Astrocyte of the cerebellum (primary cell): ENCODE measurements around the gene ASIC2.

Experiments used
- DNase-seq: peaks from one replicate; pipeline ENCODE4 v3.0.0-alpha.2; 2011; ENCODE audit warnings: low read depth
- H3K4me3 ChIP-seq: 2 replicates; pipeline ENCODE4 v1.5.1; 2011; ENCODE audit warnings: mild to moderate bottlenecking, low read depth, low read length, moderate library complexity
- in situ Hi-C: cut with HindIII; loops from 2 replicates; pipeline ENCODE4 v1.10.0; 2017; ENCODE audit warnings: low sequenced_read_pairs
- TF ChIP-seq, protein P1 (sequence below): IDR thresholded peaks from 2 replicates; pipeline ENCODE4 v1.5.1; 2012; ENCODE audit warnings: low read length, low read depth, moderate library complexity, mild to moderate bottlenecking; ENCODE audit errors: missing control alignments

The ASIC2 gene

DNA sequence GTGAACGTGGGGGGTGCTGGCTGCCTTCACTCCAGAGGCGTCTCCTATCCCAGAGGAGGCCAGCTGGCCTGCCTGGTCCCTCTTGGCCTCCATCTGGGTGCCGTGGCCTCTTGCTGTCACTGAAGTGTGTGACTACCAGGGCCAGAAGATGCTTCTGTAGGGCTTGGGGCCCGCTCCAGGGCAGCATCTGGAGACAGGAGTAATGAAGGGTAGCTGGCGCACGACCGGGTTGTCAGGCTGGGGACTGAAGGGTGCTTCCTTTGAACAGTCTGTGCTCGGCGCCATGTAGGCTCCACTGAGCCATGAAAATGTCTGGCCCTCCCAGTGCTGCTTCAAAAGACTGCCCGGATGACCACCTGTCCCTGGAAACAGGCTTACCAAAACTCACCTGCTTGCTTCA, 31.3 kb downstream of the ASIC2 start:
- in situ Hi-C loops, result no loop called here
- DNase-seq, result no peak
- no peak overlapping the region for H3K4me3 ChIP-seq
- TF ChIP-seq, protein P1, sequence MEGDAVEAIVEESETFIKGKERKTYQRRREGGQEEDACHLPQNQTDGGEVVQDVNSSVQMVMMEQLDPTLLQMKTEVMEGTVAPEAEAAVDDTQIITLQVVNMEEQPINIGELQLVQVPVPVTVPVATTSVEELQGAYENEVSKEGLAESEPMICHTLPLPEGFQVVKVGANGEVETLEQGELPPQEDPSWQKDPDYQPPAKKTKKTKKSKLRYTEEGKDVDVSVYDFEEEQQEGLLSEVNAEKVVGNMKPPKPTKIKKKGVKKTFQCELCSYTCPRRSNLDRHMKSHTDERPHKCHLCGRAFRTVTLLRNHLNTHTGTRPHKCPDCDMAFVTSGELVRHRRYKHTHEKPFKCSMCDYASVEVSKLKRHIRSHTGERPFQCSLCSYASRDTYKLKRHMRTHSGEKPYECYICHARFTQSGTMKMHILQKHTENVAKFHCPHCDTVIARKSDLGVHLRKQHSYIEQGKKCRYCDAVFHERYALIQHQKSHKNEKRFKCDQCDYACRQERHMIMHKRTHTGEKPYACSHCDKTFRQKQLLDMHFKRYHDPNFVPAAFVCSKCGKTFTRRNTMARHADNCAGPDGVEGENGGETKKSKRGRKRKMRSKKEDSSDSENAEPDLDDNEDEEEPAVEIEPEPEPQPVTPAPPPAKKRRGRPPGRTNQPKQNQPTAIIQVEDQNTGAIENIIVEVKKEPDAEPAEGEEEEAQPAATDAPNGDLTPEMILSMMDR, result no peak

DNA sequence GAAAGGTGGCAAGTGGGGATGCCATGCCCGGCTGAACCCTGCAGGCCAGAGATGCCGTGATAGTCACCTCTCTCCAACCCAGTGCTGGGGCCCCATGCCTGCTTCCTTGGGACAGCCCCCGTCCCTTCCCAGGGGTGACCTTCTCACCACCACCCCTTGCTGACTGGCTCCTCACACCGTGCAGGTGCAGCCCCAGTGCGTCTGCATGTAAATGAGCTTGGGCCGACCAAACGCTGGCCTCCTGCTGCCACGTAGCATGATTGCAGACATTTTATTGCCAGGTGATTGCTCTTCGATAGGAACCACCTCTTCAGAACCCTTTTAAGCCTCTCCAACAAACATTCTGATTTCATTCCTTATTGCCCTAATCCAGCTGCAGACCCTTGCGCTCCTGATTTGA, 32.5 kb downstream of the ASIC2 start:
- in situ Hi-C loops, result no loop called here
- TF ChIP-seq, protein P1, result no peak
- H3K4me3 ChIP-seq, result no peak overlapping the region
- DNase-seq, result no peak

DNA sequence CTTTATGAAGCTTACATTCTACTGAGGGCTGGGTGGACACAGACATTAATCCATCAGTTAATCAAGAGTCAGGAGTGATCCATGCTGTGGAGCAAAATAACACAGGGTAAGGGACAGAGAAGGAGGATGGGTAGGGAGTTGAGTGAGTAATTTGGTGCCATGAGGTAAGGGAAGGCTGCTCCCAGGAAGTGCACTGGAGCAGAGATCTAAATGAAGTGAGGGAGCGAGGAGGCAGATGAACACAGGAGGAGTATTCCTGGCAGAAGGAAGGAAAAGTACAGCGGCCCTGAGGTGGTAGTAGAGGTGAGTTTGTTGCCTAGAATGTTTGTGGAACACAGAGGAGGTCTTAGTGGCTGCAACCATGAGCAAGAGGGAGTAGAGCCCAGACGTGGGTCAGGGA, 34.8 kb downstream of the ASIC2 start:
- in situ Hi-C loops, result no loop called here
- H3K4me3 ChIP-seq, result no peak overlapping the region
- DNase-seq, result no peak
- TF ChIP-seq, protein P1, result no peak

DNA sequence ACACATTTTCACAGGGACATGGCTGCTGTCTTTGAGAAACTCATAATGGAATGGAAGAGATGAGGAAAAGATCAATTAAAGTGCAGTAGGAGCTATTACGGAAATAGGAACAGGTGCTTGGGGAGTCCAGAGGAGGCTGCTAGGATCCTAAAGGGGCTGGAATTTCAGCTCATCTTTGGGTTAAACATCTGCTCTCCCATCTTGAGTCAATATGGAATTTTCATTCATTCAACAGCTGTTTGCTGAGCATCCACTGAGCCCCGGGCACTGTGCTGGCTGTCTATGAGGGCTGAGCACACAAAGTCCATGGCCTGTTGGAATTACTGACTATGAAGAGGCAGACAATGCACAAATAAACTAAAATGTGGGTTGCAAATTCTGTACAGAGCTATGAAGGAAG, 47.9 kb downstream of the ASIC2 start:
- in situ Hi-C loops, result no loop called here
- TF ChIP-seq, protein P1, result no peak
- no peak overlapping the region for H3K4me3 ChIP-seq

DNA sequence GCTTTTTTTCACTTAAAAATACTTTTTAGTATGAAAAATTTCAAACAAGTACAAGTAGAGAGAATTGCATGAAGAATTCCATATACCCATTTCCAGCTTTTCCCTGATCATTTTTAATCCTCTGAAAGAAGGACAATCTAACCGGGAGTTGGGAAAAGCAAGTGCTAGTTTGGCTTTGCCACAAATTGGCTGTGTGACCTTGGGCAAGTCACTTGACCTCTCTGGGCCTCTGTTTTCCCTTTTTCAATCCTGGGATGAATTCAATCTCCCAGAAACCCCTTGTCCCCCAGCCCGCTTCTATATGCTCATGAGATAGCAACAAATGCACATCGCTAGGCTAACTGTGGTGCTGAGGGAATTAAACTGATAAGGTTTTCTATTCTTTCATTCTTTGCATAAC, 49.4 kb downstream of the ASIC2 start:
- DNase-seq, result no peak
- H3K4me3 ChIP-seq, result no peak overlapping the region
- in situ Hi-C loops, result no loop called here
- TF ChIP-seq, protein P1, result no peak

More for the DNA sequence above, 47.9 kb downstream of the ASIC2 start:
- DNase-seq, result no peak

DNA sequence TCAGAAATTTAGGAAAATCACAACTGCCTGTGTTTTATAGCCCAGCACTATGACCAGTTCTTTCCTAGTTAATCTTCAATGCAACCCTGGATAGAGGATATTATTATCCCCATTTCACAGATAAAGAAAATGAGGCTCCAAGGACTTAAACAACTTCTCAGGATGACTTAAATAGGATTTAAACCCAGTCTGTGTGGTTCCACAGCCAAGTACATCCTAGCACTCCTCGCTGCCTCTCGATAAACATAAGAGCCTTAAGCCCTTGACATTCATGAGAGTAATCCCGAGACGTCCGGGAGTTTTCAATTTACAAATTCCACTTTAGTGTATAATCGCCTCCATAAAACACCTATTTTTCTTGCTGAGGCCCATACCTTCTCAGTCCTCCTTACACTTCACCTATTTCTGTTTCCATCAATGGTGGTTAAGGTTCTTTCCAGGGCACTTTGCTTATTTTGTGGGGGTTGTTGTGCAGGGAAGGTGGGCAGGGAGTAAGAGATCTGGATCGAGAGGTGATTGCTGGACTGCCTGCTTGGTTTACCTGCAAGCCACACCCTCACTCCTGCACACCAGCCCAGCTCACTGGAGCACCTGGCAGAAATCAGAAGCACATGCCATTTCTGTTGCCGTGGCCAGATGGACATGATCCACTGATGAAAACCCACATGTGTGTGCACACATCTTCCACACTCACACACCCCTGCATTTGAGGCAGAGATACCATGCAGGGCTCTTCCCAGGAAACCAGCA, 50.5 kb downstream of the ASIC2 start:
- TF ChIP-seq, protein P1, result no peak
- in situ Hi-C loops, result no loop called here
- H3K4me3 ChIP-seq, result no peak overlapping the region
- no peak for DNase-seq

DNA sequence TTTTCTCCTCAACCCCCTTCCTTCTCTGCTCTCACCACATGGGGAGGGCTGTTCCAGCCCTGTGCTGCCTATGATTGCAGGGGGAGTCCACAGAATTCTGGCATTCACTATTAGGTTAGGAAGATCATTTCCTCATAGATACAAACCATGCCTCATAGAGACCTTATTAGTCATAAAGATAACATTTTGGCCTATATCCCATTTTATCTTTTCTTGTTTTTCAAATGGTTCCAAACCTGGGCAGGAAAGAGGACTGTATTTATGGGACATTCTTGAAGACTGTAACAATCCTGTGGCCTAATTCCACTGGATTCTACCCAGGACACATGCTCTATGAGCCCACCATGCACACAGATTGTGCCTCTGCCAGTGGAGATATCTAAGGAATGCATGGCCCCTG, 51.7 kb downstream of the ASIC2 start:
- no peak for DNase-seq
- in situ Hi-C loops, result no loop called here
- no peak overlapping the region for H3K4me3 ChIP-seq
- TF ChIP-seq, protein P1, result no peak
